22Rv1 (cell line): ENCODE data around the gene FKBP15.

ENCODE experiments used
- H3K27ac ChIP-seq: fragments of 450-650 bp; 2 replicates; pipeline ENCODE4 v1.5.1; 2017
- CTCF ChIP-seq: fragments of 450-650 bp; IDR thresholded peaks from 2 replicates; pipeline ENCODE4 v1.5.1; 2017; ENCODE audit warnings: mild to moderate bottlenecking
- ZFX ChIP-seq: fragments of 450-650 bp; IDR thresholded peaks from 2 replicates; pipeline ENCODE4 v1.6.1; 2017; ENCODE audit warnings: antibody characterized with exemption, borderline replicate concordance

Gene FKBP15

GRCh38 chr9:113164536-113165300, 56.4 kb downstream of the FKBP15 start:
- TF ChIP-seq ZFX (no peak), CTCF (no peak)
- H3K27ac ChIP-seq, result no peak overlapping the region

GRCh38 chr9:113163001-113163400, 58.1 kb downstream of the FKBP15 start:
- no peak overlapping the region for H3K27ac ChIP-seq
- no peak for TF ChIP-seq ZFX
- no peak for TF ChIP-seq CTCF

GRCh38 chr9:113160571-113160970, 60.5 kb downstream of the FKBP15 start:
- H3K27ac ChIP-seq, result no peak overlapping the region
- TF ChIP-seq ZFX (no peak), CTCF (no peak)

- TF ChIP-seq ZFX (no peak), CTCF (no peak)
These were observed 62.6 kb downstream of the FKBP15 start for GRCh38 chr9:113158446-113158845.

GRCh38 chr9:113156880-113157279, 64.2 kb downstream of the FKBP15 start:
- no peak for TF ChIP-seq CTCF
- no peak for TF ChIP-seq ZFX
- H3K27ac ChIP-seq, result no peak overlapping the region

More at GRCh38 chr9:113158446-113158845, 62.6 kb downstream of the FKBP15 start:
- no peak overlapping the region for H3K27ac ChIP-seq

GRCh38 chr9:113155911-113156588, 65.0 kb downstream of the FKBP15 start:
- TF ChIP-seq CTCF, result no peak
- TF ChIP-seq ZFX, result no peak
- no peak overlapping the region for H3K27ac ChIP-seq

GRCh38 chr9:113154946-113155345, 66.1 kb downstream of the FKBP15 start:
- no peak overlapping the region for H3K27ac ChIP-seq

More at GRCh38 chr9:113154946-113155345, 66.1 kb downstream of the FKBP15 start:
- TF ChIP-seq ZFX (no peak), CTCF (no peak)
